ENCODE results near the gene PHYHD1.

Gene PHYHD1

DNA sequence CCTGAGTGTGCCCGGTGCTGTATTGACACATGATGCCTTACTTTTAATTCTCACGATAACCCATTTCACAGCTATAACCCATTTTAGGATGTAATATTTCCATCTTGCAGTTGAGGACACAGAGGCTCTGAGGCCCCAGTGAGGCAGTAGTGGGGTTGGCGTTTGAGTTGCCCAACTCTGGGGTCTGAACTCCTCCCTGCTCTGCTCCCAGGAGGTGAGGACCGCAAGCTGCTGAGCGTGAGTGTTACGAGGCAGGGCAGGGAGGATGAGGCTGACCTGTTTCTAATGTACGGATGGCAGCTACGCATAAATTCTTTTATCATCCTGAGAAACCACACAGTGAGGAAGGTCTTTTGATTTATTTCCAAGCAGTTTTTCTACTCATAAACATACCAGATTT lies 27.4 kb upstream of the PHYHD1 start:
- Mint-ChIP-seq H3K4me3 (peak overlapping the region; percentile 1), H3K36me3 (ENCODE audit: low read depth) (peaks cover 41% of the 10 kb centered on the region), H3K27ac (peak overlapping the region; percentile 76), H3K9me3 (no peaks in the 10 kb centered on the region), H3K4me1 (ENCODE audit: low read depth) (peaks cover 39% of the 10 kb centered on the region), H3K27me3 (ENCODE audit: low read depth) (no peaks in the 10 kb centered on the region)

- peak overlapping the region; percentile 69 for H3K27ac Mint-ChIP-seq
- peaks cover 36% of the 10 kb centered on the region for H3K36me3 Mint-ChIP-seq (ENCODE audit: low read depth)
- peak overlapping the region; percentile 6 for H3K4me3 Mint-ChIP-seq
- H3K27me3 Mint-ChIP-seq (ENCODE audit: low read depth): no peaks in the 10 kb centered on the region
- H3K9me3 Mint-ChIP-seq: no peaks in the 10 kb centered on the region
- H3K4me1 Mint-ChIP-seq (ENCODE audit: low read depth): peaks cover 45% of the 10 kb centered on the region
These were observed 26.0 kb upstream of the PHYHD1 start for GRCh38 chr9:128894764-128895163.

GRCh38 chr9:128895556-128895955 lies 25.2 kb upstream of the PHYHD1 start:
- H3K9me3 Mint-ChIP-seq: no peaks in the 10 kb centered on the region
- peaks cover 36% of the 10 kb centered on the region for H3K36me3 Mint-ChIP-seq (ENCODE audit: low read depth)
- H3K4me3 Mint-ChIP-seq: no peak overlapping the region
- H3K27ac Mint-ChIP-seq: peak overlapping the region; percentile 69
- peaks cover 51% of the 10 kb centered on the region for H3K4me1 Mint-ChIP-seq (ENCODE audit: low read depth)
- no peaks in the 10 kb centered on the region for H3K27me3 Mint-ChIP-seq (ENCODE audit: low read depth)

- Mint-ChIP-seq H3K27ac (peak overlapping the region; percentile 97), H3K4me1 (ENCODE audit: low read depth) (peaks cover 61% of the 10 kb centered on the region), H3K4me3 (peak overlapping the region; percentile 18), H3K9me3 (no peaks in the 10 kb centered on the region), H3K27me3 (ENCODE audit: low read depth) (no peaks in the 10 kb centered on the region), H3K36me3 (ENCODE audit: low read depth) (peaks cover 31% of the 10 kb centered on the region)
These were observed 22.4 kb upstream of the PHYHD1 start for GRCh38 chr9:128898382-128898781.

GRCh38 chr9:128898845-128899565 lies 21.8 kb upstream of the PHYHD1 start:
- Mint-ChIP-seq H3K36me3 (ENCODE audit: low read depth) (peaks cover 30% of the 10 kb centered on the region), H3K9me3 (no peaks in the 10 kb centered on the region), H3K4me3 (peak overlapping the region; percentile 70), H3K4me1 (ENCODE audit: low read depth) (peaks cover 62% of the 10 kb centered on the region), H3K27ac (peak overlapping the region; percentile 97), H3K27me3 (ENCODE audit: low read depth) (no peaks in the 10 kb centered on the region)

- peak overlapping the region; percentile 97 for H3K27ac Mint-ChIP-seq
- no peaks in the 10 kb centered on the region for H3K27me3 Mint-ChIP-seq (ENCODE audit: low read depth)
- H3K36me3 Mint-ChIP-seq (ENCODE audit: low read depth): peaks cover 28% of the 10 kb centered on the region
- H3K4me3 Mint-ChIP-seq: peak overlapping the region; percentile 70
- peaks cover 64% of the 10 kb centered on the region for H3K4me1 Mint-ChIP-seq (ENCODE audit: low read depth)
- H3K9me3 Mint-ChIP-seq: no peaks in the 10 kb centered on the region
These were observed 21.0 kb upstream of the PHYHD1 start for GRCh38 chr9:128899566-128900322.

DNA sequence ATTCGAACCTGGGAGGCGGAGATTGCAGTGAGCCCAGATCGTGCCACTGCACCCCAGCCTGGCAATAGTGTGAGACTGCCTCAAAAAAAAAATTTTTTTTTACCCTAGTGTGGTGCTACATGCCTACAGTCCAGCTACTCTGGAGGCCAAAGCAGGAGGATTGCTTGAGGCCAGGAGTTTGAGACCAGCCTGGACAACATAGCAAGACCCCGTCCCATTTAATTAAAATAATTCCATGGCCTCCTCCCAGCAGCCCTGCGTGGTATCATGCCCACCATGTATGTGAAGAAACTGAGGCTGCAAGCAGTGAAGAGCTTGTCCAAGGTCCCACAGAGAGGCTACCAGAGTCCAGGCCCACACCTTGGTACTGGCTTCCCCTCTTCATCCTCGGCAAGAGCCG lies 19.4 kb upstream of the PHYHD1 start:
- peaks cover 53% of the 10 kb centered on the region for H3K4me1 Mint-ChIP-seq (ENCODE audit: low read depth)

DNA sequence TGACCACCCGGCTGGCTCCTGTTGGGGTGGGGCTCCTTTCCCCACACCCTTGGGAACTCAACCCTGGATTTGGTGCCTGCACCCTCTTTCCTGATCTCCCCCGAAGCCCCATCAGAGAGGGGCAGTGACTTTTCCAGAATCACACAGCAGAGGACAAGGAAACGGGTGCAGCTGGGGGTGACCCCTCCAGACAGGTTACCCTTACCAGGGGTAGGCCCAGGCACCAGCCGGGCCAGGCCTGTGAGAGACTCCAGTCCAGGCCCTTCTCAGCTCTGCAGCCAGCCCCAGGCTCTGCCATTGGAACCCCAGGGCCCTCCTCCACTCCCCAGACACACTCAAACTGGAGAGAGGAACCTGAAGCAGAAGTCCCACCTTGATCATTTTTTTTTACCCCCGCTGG lies 19.0 kb upstream of the PHYHD1 start:
- H3K4me1 Mint-ChIP-seq (ENCODE audit: low read depth): peaks cover 57% of the 10 kb centered on the region

More for the DNA sequence above, 19.4 kb upstream of the PHYHD1 start:
- H3K27me3 Mint-ChIP-seq (ENCODE audit: low read depth): no peaks in the 10 kb centered on the region
- no peaks in the 10 kb centered on the region for H3K9me3 Mint-ChIP-seq
- H3K4me3 Mint-ChIP-seq: no peak overlapping the region
- H3K36me3 Mint-ChIP-seq (ENCODE audit: low read depth): peaks cover 18% of the 10 kb centered on the region
- peak overlapping the region; percentile 97 for H3K27ac Mint-ChIP-seq

DNA sequence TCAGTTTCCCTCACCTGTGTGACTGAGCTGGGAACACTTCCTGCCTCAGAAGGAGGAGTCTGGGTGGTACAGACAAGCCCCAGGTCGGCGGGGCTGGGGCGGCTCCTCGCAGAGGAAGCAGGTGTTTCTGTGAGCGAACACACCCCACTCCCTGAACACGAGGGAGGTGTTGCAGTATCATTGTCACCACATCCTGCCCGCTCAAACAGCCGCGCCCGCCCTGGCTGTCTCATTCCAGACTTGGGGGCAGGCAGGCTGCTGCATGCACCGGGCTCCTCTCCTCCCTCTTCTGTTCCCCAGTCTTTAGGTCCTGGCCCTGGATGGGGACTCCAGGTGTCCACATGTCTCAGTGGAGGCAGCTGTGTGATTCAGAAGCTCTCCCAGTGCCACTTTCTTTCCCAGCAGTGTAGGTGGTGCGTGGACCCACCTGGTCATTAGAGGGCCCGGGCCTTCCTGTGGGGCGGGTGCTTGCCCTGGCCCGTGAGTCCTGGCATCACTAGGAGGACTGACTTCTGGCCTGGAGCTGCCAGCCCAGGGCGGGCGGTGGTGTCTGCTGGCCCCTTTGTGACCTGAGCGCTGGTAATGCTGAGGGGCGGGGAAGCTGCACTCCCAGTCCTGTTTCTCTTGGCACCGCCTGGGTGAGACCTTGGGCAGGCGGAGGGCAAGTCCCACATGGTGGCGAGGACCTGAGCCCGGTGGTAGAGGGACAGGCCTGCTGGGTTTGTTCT lies 18.3 kb upstream of the PHYHD1 start:
- H3K4me3 Mint-ChIP-seq: peak overlapping the region; percentile 74
- peaks cover 61% of the 10 kb centered on the region for H3K4me1 Mint-ChIP-seq (ENCODE audit: low read depth)
- no peaks in the 10 kb centered on the region for H3K27me3 Mint-ChIP-seq (ENCODE audit: low read depth)
- no peaks in the 10 kb centered on the region for H3K9me3 Mint-ChIP-seq
- H3K36me3 Mint-ChIP-seq (ENCODE audit: low read depth): peaks cover 20% of the 10 kb centered on the region
- peak overlapping the region; percentile 96 for H3K27ac Mint-ChIP-seq

More for the DNA sequence above, 19.0 kb upstream of the PHYHD1 start:
- H3K4me3 Mint-ChIP-seq: peak overlapping the region; percentile 74
- peak overlapping the region; percentile 96 for H3K27ac Mint-ChIP-seq
- no peaks in the 10 kb centered on the region for H3K9me3 Mint-ChIP-seq
- no peaks in the 10 kb centered on the region for H3K27me3 Mint-ChIP-seq (ENCODE audit: low read depth)
- peaks cover 19% of the 10 kb centered on the region for H3K36me3 Mint-ChIP-seq (ENCODE audit: low read depth)

DNA sequence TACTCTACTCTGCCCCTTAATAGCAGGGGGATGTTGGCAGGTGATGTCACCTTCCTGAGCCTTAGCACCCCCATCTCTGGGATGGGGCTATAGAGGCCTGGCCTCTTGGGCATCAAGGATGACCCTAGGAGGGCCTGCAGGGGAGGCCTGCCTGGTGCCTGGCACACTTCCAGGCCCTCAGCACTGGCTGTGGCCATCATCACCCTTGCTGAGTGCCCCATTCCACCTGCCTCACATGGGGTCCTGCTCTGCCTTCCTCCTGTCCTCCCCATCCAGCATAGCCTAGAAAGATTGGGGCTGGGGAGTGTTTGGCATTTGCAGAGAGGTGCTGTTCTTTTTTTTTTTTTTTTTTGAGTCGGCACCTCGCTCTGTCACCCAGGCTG lies 17.7 kb upstream of the PHYHD1 start:
- H3K27ac Mint-ChIP-seq: peak overlapping the region; percentile 96
- H3K4me3 Mint-ChIP-seq: no peak overlapping the region
- peaks cover 22% of the 10 kb centered on the region for H3K36me3 Mint-ChIP-seq (ENCODE audit: low read depth)
- H3K9me3 Mint-ChIP-seq: no peaks in the 10 kb centered on the region
- peaks cover 58% of the 10 kb centered on the region for H3K4me1 Mint-ChIP-seq (ENCODE audit: low read depth)
- no peaks in the 10 kb centered on the region for H3K27me3 Mint-ChIP-seq (ENCODE audit: low read depth)

DNA sequence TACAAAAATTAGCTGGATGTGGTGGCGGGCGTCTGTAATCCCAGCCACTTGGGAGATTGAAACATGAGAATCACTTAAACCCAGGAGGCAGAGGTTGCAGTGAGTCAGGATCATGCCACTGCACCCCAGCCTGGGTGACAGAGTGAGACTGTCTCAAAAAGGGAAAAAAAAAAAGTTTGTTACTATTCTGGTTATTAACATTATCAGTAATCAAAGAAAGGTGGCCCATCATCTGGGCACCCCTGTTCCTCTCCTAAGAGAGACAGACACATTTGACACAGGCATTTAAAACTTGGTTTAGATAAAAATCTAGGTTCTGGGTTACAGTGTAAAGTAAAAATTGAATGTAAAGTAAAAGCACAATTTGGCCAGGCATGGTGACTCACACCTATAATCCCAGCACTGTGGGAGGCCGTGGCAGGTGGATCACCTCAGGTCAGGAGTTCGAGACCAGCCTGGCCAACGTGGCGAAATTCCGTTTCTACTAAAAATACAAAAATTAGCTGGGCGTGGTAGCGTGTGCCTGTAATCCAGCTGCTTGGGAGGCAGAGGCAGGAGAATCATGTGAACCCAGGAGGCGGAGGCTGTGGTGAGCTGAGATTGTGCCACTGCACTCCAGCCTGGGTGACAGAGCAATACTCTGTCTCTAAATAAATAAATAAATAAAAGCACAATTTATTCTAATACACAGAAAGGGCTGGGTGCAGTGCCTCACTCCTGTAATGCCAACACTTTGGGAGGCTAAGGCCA lies 16.7 kb upstream of the PHYHD1 start:
- Mint-ChIP-seq H3K36me3 (ENCODE audit: low read depth) (peaks cover 28% of the 10 kb centered on the region), H3K27ac (peak overlapping the region; percentile 96), H3K27me3 (ENCODE audit: low read depth) (no peaks in the 10 kb centered on the region), H3K4me1 (ENCODE audit: low read depth) (peaks cover 53% of the 10 kb centered on the region), H3K9me3 (no peaks in the 10 kb centered on the region), H3K4me3 (no peak overlapping the region)

DNA sequence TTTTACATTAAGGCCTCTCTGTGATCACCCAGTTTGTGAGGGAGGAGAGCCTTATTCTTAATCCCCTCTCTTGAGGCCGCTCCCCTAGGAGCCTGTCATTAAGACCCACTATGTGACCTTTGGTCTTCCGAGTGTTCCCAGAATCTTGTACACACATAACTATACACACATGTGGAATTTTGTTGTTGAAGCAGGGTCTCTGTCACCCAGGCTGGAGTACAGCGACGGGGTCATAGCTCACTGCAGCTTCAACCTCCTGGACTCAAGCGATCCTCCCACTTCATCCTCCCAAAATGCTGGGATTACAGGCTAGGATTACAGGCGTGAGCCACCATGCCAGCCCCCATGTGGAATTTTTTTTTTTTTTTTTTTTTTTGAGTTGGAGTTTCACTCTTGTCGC lies 14.8 kb upstream of the PHYHD1 start:
- no peaks in the 10 kb centered on the region for H3K27me3 Mint-ChIP-seq (ENCODE audit: low read depth)
- no peak overlapping the region for H3K27ac Mint-ChIP-seq
- H3K36me3 Mint-ChIP-seq (ENCODE audit: low read depth): peaks cover 31% of the 10 kb centered on the region
- peaks cover 45% of the 10 kb centered on the region for H3K4me1 Mint-ChIP-seq (ENCODE audit: low read depth)
- H3K4me3 Mint-ChIP-seq: no peak overlapping the region
- no peaks in the 10 kb centered on the region for H3K9me3 Mint-ChIP-seq

GRCh38 chr9:128906741-128907140 lies 14.0 kb upstream of the PHYHD1 start:
- peaks cover 48% of the 10 kb centered on the region for H3K4me1 Mint-ChIP-seq (ENCODE audit: low read depth)
- no peak overlapping the region for H3K4me3 Mint-ChIP-seq
- no peaks in the 10 kb centered on the region for H3K27me3 Mint-ChIP-seq (ENCODE audit: low read depth)
- peaks cover 32% of the 10 kb centered on the region for H3K36me3 Mint-ChIP-seq (ENCODE audit: low read depth)
- no peaks in the 10 kb centered on the region for H3K9me3 Mint-ChIP-seq
- H3K27ac Mint-ChIP-seq: peak overlapping the region; percentile 86

DNA sequence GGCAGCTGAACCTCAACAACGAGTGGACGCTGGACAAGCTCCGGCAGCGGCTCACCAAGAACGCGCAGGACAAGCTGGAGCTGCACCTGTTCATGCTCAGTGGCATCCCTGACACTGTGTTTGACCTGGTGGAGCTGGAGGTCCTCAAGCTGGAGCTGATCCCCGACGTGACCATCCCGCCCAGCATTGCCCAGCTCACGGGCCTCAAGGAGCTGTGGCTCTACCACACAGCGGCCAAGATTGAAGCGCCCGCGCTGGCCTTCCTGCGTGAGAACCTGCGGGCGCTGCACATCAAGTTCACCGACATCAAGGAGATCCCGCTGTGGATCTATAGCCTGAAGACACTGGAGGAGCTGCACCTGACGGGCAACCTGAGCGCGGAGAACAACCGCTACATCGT lies 12.4 kb upstream of the PHYHD1 start:
- Mint-ChIP-seq H3K9me3 (no peaks in the 10 kb centered on the region), H3K4me1 (ENCODE audit: low read depth) (peaks cover 48% of the 10 kb centered on the region), H3K36me3 (ENCODE audit: low read depth) (peaks cover 40% of the 10 kb centered on the region)

More for the DNA sequence above, 12.4 kb upstream of the PHYHD1 start:
- H3K4me3 Mint-ChIP-seq: no peak overlapping the region
- no peaks in the 10 kb centered on the region for H3K27me3 Mint-ChIP-seq (ENCODE audit: low read depth)
- H3K27ac Mint-ChIP-seq: peak overlapping the region; percentile 15

Data from T-helper 1 cell treated with Interleukin-12 subunit alpha and Interleukin-12 subunit beta and Interleukin-4 antibody, amounts not matched to agents 30 μg/mL and 1 μg/mL, for 36 hours (primary cell).